Esophagus squamous epithelium (tissue), 5 donors: ENCODE measurements around the gene WDR48. TPM values are rescaled to one million over a fixed set of nuclear protein-coding genes. Genes with fewer than 3 reads are reported as not detected.
A peak's percentile ranks its signal among the peaks of the same experiment; 100 is the strongest.
"Not testable (repeated sequence)": the region's sequence is repeated elsewhere in the genome, so short reads cannot be mapped to it uniquely, and the experiment has no call there.

Experiments used
- DNase-seq: peaks from one replicate; lab custom pipeline; 2025; lab: John Stamatoyannopoulos, UW
- H3K27ac ChIP-seq, 4 donors: fragments of 200-600 bp; sonication (generic); one replicate each; pipeline ENCODE4 v1.5.1; 2016 to 2019; ENCODE audit warnings: mild to moderate bottlenecking in 1 of 4
- H3K27me3 ChIP-seq, 4 donors: fragments of 200-600 bp; sonication (generic); 1 replicate in 3 of 4; 2 replicates in 1 of 4; pipeline versions ENCODE4 v1.5.1 to v1.6.0; 2017 to 2021; ENCODE audit warnings: antibody characterized with exemption in 1 of 4
- H3K36me3 ChIP-seq, 3 donors: fragments of 200-600 bp; sonication (generic); one replicate each; pipeline ENCODE4 v1.5.1; 2016 to 2019
- H3K4me1 ChIP-seq, 3 donors: fragments of 200-600 bp; sonication (generic); one replicate each; pipeline ENCODE4 v1.5.1; 2017 to 2019
- H3K4me3 ChIP-seq, 4 donors: fragments of 200-600 bp; sonication (generic); 1 replicate in 3 of 4; 2 replicates in 1 of 4; pipeline ENCODE4 v1.5.1; 2016 to 2019; ENCODE audit warnings: mild to moderate bottlenecking in 2 of 4, moderate library complexity in 1 of 4
- H3K9me3 ChIP-seq, 3 donors: fragments of 200-600 bp; sonication (generic); one replicate each; pipeline ENCODE4 v1.5.1; 2016 to 2019
- POLR2A ChIP-seq, 4 donors: fragments of 450-650 bp; IDR thresholded peaks; one replicate each; pipeline ENCODE4 v1.6.1; 2017; ENCODE audit warnings: antibody characterized with exemption in 4 of 4, mild to moderate bottlenecking in 4 of 4, moderate library complexity in 3 of 4
- WGBS, 2 donors: methylation state at CpG; one replicate each; pipeline ENCODE4 v1.1.5; 2018; 5-methylcytosine and 5-hydroxymethylcytosine counted together
- intact Hi-C: fragments of 100-400 bp; cut with DNase I; formaldehyde crosslinking; loops from one replicate; pipeline ENCODE4 v1.15.0; 2022
- total RNA-seq, 4 donors: library from RNA; depleted of rRNA; stranded (reverse); fragments of >200 nt; gene quantifications; one replicate each; pipeline ENCODE4 v1.1.0, GENCODE V29; 2016
- TF ChIP-seq, protein P1 (sequence below), 6 experiments: fragments of 450-650 bp in 4 of 6; fragments of 200-600 bp in 2 of 6; sonication (generic) in 2 of 6; IDR thresholded peaks; one replicate each; pipeline ENCODE4 v1.5.1; 2016 to 2019; ENCODE audit warnings: antibody characterized with exemption in 6 of 6, mild to moderate bottlenecking in 4 of 6, moderate library complexity in 4 of 6
- donor health status: DM: yes; HTN: yes; CAD: no.

WDR48 gene
- total RNA-seq, 4 donors from 2014 or later, result 9.7 to 25.9 (median 19.4) TPM

DNA sequence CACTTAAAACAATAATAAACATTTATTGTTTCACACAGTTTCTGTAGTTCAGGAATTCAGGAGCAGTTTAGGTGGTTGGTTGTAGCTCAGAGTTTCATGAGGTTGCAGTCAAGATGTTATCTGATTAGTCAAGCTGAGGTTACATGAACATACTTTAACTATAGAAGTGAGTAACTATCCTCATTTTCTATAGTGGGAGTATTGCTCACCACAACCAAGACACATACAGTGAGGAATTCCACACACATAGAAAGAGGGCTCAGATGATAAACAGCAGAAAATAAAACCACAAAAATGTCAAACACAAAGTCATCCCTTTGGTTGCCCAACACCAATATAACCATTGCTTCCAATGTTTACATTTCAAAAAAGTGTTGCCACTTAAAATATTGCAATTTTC, 13.7 kb upstream of the WDR48 start:
- TF ChIP-seq, protein P1, sequence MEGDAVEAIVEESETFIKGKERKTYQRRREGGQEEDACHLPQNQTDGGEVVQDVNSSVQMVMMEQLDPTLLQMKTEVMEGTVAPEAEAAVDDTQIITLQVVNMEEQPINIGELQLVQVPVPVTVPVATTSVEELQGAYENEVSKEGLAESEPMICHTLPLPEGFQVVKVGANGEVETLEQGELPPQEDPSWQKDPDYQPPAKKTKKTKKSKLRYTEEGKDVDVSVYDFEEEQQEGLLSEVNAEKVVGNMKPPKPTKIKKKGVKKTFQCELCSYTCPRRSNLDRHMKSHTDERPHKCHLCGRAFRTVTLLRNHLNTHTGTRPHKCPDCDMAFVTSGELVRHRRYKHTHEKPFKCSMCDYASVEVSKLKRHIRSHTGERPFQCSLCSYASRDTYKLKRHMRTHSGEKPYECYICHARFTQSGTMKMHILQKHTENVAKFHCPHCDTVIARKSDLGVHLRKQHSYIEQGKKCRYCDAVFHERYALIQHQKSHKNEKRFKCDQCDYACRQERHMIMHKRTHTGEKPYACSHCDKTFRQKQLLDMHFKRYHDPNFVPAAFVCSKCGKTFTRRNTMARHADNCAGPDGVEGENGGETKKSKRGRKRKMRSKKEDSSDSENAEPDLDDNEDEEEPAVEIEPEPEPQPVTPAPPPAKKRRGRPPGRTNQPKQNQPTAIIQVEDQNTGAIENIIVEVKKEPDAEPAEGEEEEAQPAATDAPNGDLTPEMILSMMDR (IDR thresholded peaks at IDR 0.05), result no peak
- no peak for TF ChIP-seq POLR2A (IDR thresholded peaks at IDR 0.05)
- H3K36me3 ChIP-seq, result no peaks in the 10 kb centered on the region
- H3K4me1 ChIP-seq, result no peaks in the 10 kb centered on the region
- H3K9me3 ChIP-seq, result no peaks in the 10 kb centered on the region
- H3K27ac ChIP-seq, result no peak overlapping the region
- peaks cover 0 to 5% (median 0%) of the 10 kb centered on the region in 4 donors for H3K27me3 ChIP-seq
- DNase-seq, result no peak
- H3K4me3 ChIP-seq, result no peak overlapping the region
- intact Hi-C loops, result no loop called here

DNA sequence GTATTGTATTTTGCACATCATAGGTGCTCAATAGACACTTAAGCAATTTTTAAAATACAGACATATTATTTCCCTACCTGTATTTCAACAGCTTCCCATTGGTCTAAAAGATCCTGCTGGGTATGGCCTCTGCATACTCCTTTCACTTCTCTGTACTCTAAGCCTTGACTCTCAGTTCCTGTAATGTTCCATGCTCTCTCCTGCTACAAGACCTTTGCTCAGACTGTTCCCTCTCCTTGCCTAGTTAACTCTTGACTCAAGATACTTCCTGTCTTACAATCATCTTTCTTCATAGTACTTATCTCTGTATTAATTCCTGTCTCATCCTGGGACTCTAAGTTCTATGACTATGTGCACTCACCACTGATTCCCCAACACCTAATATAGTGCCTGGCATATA, 1.8 kb upstream of the WDR48 start:
- H3K4me3 ChIP-seq, result no peak overlapping the region
- H3K4me1 ChIP-seq, result peaks cover 4 to 27% (median 8%) of the 10 kb centered on the region in 3 donors
- no peaks in the 10 kb centered on the region for H3K36me3 ChIP-seq
- H3K27ac ChIP-seq, result no peak overlapping the region
- no peaks in the 10 kb centered on the region for H3K9me3 ChIP-seq
- H3K27me3 ChIP-seq, result no peaks in the 10 kb centered on the region
- no peak for TF ChIP-seq POLR2A (IDR thresholded peaks at IDR 0.05)
- TF ChIP-seq, protein P1 (IDR thresholded peaks at IDR 0.05), result no peak
- DNase-seq, result no peak
- intact Hi-C loops, result no loop called here

DNA sequence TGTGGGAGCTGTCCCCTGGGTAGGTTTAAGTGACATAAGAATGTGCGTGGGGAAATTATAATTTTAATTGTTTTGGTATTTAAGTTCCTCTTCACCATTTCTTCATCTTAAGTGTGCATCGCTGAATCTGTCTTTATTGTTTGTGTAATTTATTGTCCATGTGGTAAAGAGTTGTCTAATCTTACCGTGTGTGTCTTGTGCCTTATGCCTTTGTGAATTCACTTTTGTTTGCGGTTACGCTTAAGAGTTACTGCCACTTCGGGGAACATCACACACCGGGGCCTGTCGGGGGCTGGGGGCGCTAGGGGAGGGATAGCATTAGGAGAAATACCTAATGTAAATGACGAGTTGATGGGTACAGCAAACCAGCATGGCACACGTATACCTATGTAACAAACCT, 767 bp downstream of the WDR48 start:
- H3K9me3 ChIP-seq, result no peaks in the 10 kb centered on the region
- WGBS, 2 donors, result 2 to 4% methylated on average over 10 to 11 of the region's 11 CpGs
- H3K4me1 ChIP-seq, result peaks cover 4 to 39% (median 8%) of the 10 kb centered on the region in 3 donors
- H3K27ac ChIP-seq, result peak overlapping the region; percentile 88 to 95 (median 94)
- no peak for DNase-seq
- H3K36me3 ChIP-seq, result no peaks in the 10 kb centered on the region
- H3K4me3 ChIP-seq, result peak overlapping the region; percentile 77 to 99 (median 92)
- intact Hi-C loops, result no loop called here
- no peak for TF ChIP-seq POLR2A (IDR thresholded peaks at IDR 0.05)
- TF ChIP-seq, protein P1 (IDR thresholded peaks at IDR 0.05), result no peak
- no peaks in the 10 kb centered on the region for H3K27me3 ChIP-seq

DNA sequence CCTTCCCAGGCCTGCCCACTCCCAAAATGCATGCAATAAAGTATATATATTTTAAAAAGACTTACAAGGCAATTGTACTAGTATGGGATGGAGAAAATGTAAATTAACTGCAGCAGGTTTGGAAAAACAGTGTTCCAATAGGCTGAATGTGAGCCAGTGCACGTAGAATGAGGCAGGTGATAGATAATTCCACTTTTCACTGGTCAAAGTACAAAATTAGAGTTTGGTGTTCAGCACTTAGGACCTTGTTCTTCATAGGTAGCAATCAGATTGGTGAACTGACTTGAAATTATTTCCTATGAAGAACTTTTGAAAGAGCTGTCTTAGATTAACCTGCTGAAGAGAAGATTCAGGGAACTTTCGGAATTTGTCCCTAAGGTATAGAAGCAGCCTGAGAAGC, 1.9 kb downstream of the WDR48 start:
- DNase-seq, result no peak
- no peak overlapping the region for H3K27ac ChIP-seq
- H3K36me3 ChIP-seq, result peaks cover 0 to 4% (median 0%) of the 10 kb centered on the region in 3 donors
- TF ChIP-seq, protein P1 (IDR thresholded peaks at IDR 0.05), result no peak
- TF ChIP-seq POLR2A (IDR thresholded peaks at IDR 0.05), result no peak
- no peaks in the 10 kb centered on the region for H3K27me3 ChIP-seq
- peak overlapping the region in 1 of 4 donors; percentile 77 for H3K4me3 ChIP-seq
- 86 to 91% methylated on average over 2 of the region's 2 CpGs for WGBS, 2 donors
- no peaks in the 10 kb centered on the region for H3K9me3 ChIP-seq
- H3K4me1 ChIP-seq, result peaks cover 4 to 39% (median 8%) of the 10 kb centered on the region in 3 donors
- intact Hi-C loops, result no loop called here

DNA sequence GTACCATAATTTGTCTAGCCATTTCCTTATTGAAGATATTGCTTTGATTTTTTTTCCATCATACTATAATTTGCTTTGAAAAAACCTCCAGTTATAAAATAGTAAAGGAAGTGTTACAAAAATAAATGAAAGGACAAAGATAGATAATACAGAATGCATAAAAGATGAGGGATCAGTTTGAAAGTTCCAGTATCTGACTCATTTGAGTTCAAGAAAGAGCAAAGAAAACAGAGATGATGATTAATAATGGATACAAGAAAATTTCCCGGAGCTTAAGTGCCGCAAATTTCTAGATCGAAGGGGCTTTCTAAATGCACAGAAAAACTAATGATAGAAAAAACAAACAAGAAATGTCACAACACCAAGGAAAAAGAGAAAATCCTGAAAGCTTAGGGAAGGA, 4.3 kb downstream of the WDR48 start:
- no peak overlapping the region for H3K4me3 ChIP-seq
- H3K9me3 ChIP-seq, result no peaks in the 10 kb centered on the region
- H3K36me3 ChIP-seq, result peaks cover 0 to 4% (median 0%) of the 10 kb centered on the region in 3 donors
- intact Hi-C loops, result no loop called here
- H3K4me1 ChIP-seq, result peaks cover 3 to 37% (median 8%) of the 10 kb centered on the region in 3 donors
- TF ChIP-seq POLR2A (IDR thresholded peaks at IDR 0.05), result no peak
- TF ChIP-seq, protein P1 (IDR thresholded peaks at IDR 0.05), result no peak
- no peak overlapping the region for H3K27ac ChIP-seq
- no peak for DNase-seq
- no peaks in the 10 kb centered on the region for H3K27me3 ChIP-seq
- WGBS, 2 donors, result 17 to 43% methylated on average over 3 of the region's 3 CpGs

DNA sequence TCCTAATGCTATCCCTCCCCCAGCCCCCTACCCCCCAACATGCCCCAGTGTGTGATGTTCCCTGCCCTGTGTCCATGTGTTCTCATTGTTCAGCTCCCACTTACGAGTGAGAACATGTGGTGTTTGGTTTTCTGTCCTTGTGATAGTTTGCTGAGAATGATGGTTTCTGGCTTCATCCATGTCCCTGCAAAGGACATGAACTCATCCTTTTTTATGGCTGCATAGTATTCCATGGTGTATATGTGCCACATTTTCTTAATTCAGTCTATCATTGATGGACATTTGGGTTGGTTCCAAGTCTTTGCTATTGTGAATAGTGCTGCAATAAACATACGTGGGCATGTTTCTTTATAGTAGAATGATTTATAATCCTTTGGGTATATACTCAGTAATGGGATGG, 9.4 kb downstream of the WDR48 start:
- H3K27me3 ChIP-seq, H3K27ac ChIP-seq, DNase-seq, H3K4me1 ChIP-seq, H3K4me3 ChIP-seq, H3K9me3 ChIP-seq, intact Hi-C loops: not testable (repeated sequence)
- 54 to 83% methylated on average over 1 to 2 of the region's 2 CpGs for WGBS, 2 donors
- peaks cover 0 to 29% (median 0%) of the 10 kb centered on the region in 3 donors for H3K36me3 ChIP-seq
